Middle frontal gyrus (tissue), 1 donor: ENCODE results near the gene CRABP2.
A peak's percentile ranks its signal among the peaks of the same experiment; 100 is the strongest.

ENCODE experiments used
- DNase-seq: peaks from one replicate; pipeline ENCODE4 v3.0.0-alpha.2; 2015; ENCODE audit warnings: low spot score; ENCODE audit errors: extremely low spot score

Gene CRABP2

DNA sequence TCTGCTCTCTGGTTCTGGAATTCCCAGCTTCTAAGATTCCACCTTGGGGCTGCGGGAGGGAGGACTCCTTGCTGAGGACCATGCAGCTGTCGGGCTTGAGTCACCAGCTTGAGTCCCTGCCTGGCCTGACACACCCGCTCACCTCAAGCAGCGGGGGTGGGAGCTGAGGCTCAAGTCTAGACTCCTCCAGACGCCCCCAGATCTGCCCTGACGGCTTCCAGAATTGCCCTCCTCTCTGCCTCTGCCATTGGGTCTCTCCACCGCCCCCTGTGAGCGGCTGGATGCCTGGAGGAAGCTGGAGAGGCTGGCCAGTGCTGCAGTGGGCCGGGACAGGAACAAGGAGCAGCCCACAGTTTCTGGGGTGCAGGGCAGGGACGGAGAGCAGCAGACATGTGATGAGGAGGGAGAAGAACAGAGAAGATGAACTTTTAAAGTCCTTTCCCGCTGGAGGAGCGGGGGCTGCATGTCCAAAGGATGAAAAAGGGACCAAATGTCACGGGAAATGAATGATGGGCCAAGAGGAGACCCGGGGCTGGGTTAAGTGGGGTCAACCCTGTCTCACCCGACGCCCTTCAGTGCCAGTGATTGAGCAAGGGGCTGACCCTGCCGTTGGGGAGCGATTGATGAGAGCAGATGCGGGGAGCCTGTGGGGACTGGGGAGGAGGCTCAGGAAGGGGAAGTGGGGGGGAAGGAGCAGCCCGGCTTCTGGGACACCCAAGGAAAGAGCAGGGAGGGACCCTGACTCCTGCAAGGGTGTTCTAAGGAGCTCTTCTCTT lies 13.5 kb downstream of the CRABP2 start:
- DNase-seq: no peak

DNA sequence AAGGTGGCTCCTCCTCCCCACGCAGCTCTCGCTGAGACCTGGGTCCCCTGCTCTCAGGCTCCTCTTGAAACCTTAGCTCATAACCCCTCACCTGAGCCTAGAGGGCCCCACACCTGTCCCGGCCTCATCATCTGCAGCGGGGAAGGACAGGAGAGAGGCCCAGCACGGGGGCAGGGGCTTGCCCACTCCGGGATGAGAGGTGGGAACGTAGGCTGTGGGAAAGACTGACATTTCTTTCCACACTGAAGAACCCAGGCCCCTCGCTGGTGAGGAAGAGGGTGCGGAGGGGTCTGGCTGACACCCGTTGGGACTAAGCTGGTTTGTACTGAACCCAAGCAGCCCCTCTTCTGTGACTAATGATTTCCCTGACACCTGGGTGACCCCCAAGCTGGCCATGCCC lies 14.2 kb downstream of the CRABP2 start:
- no peak for DNase-seq

DNA sequence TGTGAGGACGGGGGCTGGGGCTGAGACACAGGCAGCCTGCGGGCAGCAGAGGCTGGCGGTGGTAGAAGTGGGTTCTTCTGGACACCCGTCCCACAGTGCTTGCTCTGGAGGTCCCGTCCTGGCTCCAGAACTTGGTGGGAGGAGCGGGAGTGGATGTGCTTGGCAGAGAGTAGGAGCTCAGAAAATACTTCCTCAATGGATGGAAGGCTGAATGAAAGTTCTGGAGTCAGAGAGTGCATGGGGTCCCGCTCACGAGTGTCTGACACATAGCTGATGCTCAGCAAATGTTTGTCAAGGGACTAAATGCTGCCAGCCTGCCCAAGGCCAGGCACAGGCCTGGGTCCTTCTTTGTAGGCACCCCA lies 14.7 kb downstream of the CRABP2 start:
- DNase-seq: no peak

DNA sequence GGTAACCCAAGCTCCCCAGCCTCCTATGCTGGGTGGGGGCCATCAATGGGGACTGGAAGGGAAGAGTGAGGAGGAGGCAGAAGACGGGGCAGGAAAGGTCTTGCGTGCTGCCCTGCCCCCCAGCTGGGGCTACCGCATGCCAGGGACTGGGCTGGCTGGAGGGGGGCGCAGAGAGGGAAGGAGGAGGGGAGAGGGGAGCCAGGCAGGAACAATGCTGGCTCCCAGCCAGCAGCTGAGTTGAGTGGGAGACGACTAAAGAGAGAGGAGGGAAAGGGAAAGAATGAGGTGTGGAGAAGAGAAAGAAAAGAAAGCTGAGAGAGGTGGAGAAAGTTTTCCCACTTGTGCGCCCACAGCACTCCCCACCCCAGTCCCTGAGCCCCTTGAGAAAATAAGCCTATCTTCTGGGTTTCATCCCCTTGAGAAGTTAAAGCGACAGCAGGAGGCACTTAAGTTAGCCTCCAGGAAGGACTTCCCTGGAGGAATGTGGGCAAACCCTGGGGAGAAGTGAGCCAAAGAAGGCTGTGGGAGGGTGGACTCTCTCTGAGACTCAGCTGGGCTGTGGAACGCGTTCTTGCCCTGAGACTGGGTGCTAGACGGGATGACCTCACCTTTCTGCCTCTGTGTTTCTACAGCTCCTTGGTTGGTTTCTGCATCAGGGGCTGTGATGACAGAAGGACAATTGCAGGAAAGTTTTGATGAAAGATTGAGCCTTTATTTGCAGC lies 15.3 kb downstream of the CRABP2 start:
- no peak for DNase-seq

DNA sequence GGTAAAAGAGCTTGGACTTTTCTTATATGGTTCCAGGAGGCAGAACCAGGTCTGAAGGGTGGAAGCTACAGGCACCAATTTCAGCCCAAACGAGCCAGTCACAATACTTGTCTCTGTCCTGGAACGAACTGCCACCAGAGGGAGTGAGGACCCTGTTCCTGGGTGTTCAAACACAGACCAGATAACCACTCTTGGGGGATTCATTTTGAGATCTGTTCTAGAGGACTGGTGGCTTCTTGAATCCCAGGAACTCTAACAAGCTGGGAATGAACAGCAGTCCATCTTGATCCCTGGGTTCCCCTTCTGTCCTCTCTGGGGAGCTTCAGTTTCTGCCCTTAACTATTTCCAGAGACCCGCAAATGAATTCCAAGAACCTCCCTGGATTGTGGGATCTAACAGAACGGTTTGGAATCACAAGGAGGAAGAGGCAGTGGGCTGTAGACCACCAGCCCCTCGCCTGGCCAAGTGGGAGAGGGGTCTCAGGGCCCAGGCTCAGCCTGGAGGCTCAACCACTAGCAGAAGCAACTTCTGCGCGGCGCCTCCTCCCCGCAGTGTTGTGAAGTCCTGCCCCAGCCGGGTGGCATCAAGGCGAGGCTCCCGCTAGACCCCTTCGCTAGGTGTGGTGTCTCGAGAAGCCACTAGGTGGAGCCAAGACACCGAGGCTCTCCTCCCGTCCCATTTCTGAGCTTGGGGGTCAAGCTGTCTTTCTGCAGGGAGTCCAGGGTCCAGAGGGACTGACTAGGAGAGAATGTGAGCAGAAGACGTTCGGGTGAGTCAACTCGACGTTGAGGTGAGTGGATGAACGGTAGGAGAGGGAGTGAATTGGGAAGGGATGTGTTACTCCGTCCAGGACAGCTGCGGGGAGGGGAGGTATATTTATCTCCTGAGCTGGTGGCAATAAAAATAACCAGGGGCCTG lies 16.1 kb downstream of the CRABP2 start:
- DNase-seq: no peak

DNA sequence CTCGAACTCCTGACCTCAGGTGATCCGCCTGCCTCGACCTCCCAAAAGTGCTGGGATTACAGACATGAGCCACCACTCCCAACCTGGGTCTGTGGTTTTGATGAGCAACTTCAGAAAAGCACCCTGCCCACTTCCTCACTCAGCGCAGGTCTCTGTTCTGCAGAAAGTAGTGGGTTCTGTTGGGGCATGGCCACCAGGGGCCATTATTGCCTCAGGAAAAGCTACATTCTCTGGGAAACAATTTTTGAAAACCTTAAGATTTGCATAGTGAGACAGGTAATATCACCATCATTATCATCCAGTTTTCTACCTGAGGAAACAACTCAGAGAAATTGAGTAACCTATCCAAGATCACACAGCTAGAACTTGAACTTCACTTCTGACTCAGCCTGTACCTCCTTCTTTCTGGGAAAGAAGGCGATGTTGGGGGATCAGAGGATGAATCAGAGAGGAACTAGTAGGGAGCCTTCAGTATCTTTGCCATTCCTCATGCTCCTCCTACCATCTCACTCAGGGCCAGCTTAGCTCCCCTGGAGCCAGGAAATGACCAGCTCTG lies 21.1 kb downstream of the CRABP2 start:
- DNase-seq: no peak

DNA sequence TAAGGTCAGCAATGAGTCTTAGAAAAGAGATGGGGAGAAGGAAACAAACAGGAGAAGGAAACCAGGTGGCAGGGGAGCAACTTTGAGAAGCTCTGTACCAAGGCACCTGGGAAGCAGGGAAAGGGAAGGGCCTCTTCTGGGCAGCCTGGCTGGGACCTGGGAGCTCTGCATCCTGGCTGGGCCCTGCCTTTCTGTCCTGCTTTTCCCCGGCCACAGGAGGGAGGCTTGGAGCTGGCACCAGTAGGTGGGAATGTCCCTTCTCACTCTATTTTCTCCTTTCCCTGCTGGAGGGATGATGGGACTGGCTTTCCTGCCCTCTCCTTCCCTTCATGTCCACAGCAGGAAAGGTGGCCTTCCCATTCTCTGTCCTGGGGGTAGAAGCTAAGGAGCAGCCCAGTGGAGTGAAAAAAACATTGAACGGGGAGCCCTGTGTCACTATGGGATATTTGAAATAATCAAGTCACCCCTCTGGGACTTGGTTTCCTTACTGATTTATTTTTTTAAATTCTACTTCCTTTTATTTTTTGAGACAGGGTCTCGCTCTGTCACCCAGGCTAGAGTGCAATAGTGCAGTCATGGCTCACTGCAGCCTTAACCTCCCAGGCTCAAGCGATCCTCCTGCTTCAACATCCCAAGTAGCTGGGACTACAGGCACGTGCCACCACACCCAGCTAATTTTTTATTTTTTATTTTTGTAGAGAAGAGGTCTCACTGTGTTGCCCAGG lies 23.1 kb downstream of the CRABP2 start:
- no peak for DNase-seq

DNA sequence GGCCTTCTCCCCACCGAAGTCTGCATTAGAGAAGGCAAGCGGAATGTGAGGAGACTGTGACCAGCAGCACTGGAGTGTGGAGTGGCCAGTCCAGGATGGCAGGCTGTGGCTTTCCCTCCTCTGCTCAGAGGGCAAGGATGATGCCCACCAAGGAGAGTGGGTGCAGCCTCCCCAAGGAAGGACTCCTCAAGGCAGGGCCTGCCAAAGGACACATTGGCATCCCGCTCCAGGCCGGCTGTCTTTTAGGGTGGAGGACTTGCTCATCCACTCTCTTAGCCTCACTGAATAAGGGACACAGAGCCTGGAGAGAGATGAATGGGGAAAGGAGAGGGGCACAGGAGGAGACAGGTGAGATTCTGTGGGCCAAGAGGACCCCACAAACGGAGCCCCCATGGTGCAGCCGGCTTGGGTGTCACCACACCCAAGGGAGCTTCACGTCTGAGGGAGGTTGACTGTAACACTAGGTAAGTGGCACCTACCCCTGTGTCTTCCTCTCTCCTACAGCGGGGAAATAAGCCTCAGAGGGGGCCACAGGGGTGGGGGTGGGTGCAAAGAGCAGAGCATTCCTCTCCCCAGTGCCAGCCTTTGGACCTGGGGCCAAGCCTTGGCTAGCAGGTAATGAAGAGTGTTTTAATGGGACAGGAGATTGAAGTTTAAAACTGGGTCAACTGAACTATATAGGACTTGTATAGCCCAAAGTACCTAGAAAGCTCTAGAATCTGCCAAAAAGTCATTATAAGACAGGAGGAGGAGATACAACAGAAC lies 24.0 kb downstream of the CRABP2 start:
- DNase-seq: no peak

DNA sequence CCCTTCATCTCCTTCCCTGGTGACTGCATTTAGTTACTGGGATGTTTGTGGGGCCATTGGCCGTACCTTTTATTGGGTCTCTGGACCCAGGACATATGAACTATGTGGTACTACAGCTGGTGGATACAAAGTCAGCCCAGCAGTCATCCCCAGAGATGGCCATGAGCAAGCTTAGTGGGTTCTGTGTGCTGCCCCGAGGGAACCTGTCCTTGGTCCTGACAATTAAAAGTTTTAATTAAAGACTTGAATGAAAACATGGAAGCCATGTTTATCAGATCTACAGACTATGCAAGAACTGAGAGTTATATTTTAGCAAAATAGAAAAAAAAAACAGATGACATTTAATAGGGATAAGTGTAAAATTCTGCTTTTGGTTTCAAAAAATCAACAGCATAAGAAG lies 25.3 kb downstream of the CRABP2 start:
- no peak for DNase-seq

DNA sequence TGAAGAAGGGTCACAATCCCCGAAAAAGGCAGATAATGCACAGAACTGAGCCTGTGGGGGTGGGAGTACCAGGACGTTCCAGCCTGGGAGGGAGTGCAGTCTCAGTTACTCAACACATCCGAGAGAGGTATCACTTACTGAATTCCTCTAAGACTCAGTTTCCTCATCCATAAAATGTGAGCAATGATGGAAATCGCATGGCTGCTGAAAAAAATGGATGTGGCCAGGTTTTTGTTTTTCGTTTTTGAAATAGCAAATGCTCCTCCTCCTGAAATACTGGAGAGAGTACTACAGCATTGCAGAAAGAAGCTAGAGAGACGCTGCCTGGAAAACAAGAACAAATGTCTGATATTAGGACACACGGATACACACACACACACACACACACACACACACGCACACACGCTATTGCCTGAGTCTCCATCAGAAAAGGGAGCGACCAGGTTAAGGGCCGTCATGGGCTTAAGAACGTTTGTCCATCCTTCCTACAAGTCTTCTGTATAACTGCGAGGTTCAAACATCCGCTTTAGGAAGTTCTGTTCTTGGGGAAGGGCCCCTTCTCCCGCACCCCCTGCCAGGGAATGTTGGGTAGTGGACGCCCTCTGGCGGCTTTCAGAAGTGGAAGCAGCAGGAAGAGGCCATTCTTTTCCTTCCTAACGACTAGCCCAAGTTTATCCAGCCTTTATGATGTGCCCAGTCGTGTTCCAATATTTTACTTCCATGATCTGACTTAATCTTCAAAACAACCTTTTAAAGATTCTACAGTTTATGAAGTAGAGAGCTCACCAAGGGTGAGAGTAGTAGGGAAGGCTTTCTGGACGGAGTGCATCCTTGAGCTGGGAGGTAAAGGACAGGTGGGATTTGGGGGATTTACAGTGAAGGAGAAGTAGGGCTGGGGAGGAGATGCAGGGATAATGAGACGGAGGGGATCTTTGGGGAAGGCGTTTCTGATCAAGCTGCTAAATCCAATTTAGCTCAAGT lies 27.5 kb downstream of the CRABP2 start:
- peak; percentile 74 for DNase-seq

DNA sequence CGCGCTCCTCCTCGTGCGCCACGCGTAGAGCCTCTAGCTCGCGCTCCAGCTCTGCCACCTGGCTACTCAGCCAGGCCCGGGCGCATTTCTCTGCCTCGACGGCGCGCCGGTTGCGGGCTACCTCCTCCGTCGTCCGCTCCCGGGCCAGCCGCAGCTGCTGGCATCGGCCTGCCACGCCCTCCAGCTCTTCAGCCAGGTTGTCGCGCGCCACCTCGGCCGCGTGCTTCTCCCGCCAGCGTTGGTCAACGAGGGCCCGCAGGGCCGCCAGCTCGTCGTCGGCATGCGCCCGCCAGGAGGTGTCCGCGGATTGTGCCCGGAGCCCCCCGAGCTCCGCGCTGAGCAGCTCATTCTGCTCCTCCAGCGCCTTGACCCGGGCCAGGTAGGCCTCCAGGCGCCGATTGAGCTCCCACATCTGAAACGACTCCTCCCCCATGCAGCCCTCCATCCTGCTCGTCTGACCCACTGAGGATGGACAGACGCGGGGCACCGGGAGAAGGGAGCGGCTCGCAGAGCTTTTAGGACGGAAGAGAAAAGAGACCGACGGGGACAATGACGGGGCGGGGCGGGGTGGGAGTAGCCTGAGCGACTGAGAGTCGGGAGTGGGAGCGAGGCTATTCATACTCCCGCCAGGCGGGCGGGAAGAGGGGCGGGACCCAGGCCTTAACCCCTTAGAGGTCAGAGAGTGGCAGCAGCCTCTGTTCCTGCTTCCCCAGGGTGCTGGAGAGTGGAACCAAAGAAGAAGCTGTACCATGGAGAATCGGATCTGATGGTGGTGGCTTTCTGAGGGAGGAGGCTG lies 28.4 kb downstream of the CRABP2 start, which contains the start of gene NES:
Gene NES, minus strand, starts transcription at position 588 of the 796 bp plus-strand sequence. Its CDS starts 143 bp downstream, at position 445.
- DNase-seq: no peak

DNA sequence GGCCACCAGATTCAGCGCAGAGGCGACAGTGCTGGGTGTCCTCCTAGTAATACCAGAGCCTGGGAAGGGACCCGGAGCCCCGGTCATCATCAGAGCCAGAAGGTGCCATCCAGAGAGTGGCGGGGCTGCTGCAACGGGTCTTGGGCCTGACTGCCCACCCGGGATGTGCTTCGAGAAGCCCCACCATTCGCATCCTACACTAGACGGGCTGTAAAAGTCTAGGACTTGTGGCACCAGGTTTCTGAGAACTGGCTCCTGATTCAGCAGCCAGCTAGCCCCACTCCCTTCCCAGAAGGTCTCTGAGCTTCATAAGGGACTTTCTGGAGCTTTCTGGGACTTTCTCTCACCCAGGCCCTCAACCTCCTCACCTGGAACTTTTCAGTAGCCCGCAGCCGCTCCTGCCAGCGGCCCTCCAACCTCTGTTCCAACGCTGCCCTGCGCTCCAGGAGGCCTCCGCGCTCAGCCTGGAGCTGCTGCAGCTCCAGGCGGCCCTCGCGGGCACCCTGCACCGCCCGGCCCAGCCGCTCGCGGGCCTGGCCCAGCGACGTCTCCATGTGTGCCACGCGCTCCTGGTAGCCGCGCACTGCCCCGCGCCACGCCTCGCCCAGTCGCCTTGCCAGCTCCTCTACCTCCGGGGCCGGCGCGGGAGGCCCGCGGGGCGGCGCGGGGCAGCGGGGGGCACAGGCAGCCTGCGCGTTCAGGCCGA lies 29.1 kb downstream of the CRABP2 start:
- DNase-seq: no peak

DNA sequence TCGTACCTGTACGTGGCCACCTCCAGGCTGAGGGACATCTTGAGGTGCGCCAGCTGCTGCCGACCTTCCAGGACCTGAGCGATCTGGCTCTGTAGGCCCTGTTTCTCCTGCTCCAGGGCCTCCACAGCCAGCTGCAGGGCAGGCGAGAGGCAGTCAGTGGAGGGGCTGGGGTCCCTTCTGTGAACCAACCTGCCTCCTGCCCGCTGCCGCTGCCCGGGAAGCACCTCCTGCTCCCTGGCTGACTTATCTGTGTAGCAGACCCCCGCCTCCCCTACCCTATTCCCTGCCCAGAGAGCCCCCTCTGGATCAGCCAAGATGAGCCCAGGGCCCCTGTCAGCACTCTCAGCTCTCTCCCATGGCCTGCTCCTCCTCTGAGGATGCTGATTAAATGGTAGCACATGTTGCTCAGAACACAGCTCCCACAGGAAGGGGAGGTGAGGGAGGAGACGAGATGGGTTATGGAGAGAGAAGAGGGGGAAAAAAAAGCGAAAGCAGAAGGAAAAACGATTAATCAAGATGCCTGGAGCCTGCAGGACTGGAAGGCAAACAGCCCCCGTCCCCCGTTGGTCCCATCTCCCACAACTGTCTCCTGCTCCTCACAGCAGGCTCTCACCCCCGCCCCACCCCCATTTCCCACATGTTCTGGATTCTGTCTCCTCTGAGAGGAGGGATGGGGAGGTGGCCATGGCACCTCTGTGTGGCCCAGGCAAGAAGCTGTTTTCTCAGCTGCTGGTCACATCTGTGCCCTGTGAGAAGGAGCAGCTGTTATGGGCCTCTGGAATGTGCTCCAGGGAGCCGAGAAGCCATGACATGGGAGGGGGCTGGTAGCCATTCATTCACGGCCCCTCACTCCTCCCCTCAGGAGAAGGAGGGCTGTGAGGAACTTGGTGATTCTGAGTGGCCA lies 29.9 kb downstream of the CRABP2 start:
- DNase-seq: no peak

DNA sequence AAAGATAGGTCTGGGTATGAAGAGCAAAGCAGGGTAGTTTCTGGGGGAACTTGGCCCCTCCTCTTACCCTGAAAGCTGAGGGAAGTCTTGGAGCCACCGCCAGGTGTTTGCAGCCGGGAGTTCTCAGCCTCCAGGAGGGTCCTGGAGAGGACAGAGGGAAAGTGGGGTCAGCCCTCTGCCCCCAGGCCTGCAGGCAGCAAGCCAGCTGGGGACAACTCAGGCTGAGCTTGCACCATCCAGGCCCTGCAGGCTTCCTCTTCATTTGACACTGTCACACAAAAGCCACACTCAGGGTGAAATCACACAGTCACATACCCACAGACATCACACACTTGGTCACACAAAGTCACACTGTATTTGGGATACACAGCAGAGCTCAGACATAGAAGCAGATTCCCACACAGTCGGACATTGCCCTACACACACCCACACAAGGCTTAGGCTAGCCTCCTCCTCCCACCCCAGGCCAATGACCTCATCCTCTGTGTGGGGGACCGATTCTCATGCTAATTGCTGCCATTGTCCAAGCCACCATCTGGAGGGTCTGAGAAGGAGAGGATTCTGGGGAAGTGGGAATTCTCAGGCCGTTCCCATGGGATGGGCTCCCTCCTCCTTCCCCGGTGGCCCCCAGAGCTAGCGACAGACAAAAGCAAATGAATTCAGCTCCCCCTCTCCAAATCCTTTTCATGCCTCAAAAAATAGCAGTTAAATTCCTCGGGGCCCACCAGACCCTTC lies 31.8 kb downstream of the CRABP2 start:
- DNase-seq: no peak

DNA sequence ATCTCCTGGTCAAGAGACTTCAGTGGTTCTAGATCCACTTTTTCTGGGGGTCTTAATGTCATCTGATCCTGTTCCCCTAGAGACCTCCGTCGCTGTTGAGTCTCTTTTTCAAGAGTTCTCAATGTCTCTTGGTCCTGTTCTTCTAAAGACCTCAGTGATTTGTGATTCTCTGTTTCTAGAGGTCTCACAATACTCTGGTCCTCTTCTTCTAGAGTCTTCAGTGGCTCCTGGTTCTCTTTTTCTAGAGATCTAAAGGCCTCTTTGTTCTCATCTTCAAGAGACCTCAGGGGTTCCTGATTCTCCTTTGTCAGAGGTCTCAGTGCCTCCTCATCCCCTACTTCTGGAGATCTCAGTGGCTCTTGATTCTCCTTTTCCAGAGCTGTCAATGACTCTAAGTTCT lies 33.6 kb downstream of the CRABP2 start:
- no peak for DNase-seq

DNA sequence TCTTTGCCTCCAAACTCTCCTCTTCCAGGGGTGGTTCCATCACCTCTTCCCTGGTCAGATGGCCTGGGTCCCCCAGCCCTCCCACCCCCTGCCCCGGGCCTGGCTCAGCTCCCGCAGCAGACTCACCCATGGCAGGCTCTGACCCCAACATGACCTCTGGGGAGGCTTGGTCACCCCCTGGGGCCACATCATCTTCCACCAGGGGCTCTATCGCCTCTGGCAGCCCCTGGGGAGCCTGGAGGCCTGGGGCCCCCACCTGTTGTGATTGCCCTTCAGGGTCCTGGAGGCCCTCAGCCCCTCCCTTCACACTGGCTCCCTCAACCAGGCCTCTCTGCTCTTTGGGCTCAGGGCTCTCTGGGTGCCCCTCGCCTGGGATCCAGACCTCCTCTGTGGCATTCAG lies 34.6 kb downstream of the CRABP2 start:
- DNase-seq: no peak
